H9 (cell line): Measurements from ENCODE around the gene ADA. TPM values are rescaled to one million over a fixed set of nuclear protein-coding genes. Genes with fewer than 3 reads are reported as not detected.
A peak's percentile ranks its signal among the peaks of the same experiment; 100 is the strongest.

Experiments
- DNase-seq: peaks from one replicate; pipeline ENCODE4 v3.0.0-alpha.2; 2017
- H2AFZ ChIP-seq: one replicate; pipeline ENCODE4 v1.6.1; 2013; ENCODE audit warnings: mild to moderate bottlenecking, low read length, control low read depth, moderate library complexity
- H2AK5ac ChIP-seq: 2 replicates; pipeline ENCODE4 v1.6.1; 2013; ENCODE audit warnings: low read length, control low read depth, mixed read lengths; ENCODE audit not compliant: insufficient read length
- H2BK120ac ChIP-seq: one replicate; pipeline ENCODE4 v1.6.1; 2013; ENCODE audit warnings: low read depth, mild to moderate bottlenecking, low read length, control low read depth, inconsistent platforms; ENCODE audit not compliant: poor library complexity, severe bottlenecking
- H2BK12ac ChIP-seq: 2 replicates; pipeline ENCODE4 v1.6.1; 2013; ENCODE audit warnings: low read length, control low read depth, mixed read lengths, low read depth; ENCODE audit not compliant: insufficient read length
- H2BK15ac ChIP-seq: 2 replicates; pipeline ENCODE4 v1.6.1; 2013; ENCODE audit warnings: low read depth, low read length, control low read depth
- H2BK20ac ChIP-seq: one replicate; pipeline ENCODE4 v1.6.1; 2013; ENCODE audit warnings: low read depth, mild to moderate bottlenecking, low read length, control low read depth, inconsistent platforms; ENCODE audit not compliant: poor library complexity, severe bottlenecking
- H2BK5ac ChIP-seq: 2 replicates; pipeline ENCODE4 v1.6.1; 2013; ENCODE audit warnings: low read length, control low read depth, mixed read lengths; ENCODE audit not compliant: insufficient read length
- H3K14ac ChIP-seq: 2 replicates; pipeline ENCODE4 v1.6.1; 2013; ENCODE audit warnings: low read length, control low read depth; ENCODE audit not compliant: insufficient read depth
- H3K18ac ChIP-seq: 2 replicates; pipeline ENCODE4 v1.6.1; 2013; ENCODE audit warnings: low read depth, mild to moderate bottlenecking, mixed read lengths, low read length, control low read depth; ENCODE audit not compliant: insufficient read length
- H3K23ac ChIP-seq: 2 replicates; pipeline ENCODE4 v1.6.1; 2013; ENCODE audit warnings: low read length, control low read depth, mixed read lengths, low read depth; ENCODE audit not compliant: insufficient read length
- H3K23me2 ChIP-seq: 2 replicates; pipeline ENCODE4 v1.6.1; 2013; ENCODE audit warnings: low read depth, mild to moderate bottlenecking, mixed read lengths, low read length, control low read depth; ENCODE audit not compliant: insufficient read length, poor library complexity, severe bottlenecking
- H3K27ac ChIP-seq: 2 replicates; pipeline ENCODE4 v1.5.1; 2013; ENCODE audit warnings: low read length, control low read depth, mixed read lengths, low read depth; ENCODE audit not compliant: insufficient read length
- H3K27me3 ChIP-seq: 2 replicates; pipeline ENCODE4 v1.6.1; 2013; ENCODE audit warnings: low read length, control low read depth, inconsistent platforms; ENCODE audit not compliant: insufficient read depth
- H3K4ac ChIP-seq: 2 replicates; pipeline ENCODE4 v1.6.1; 2013; ENCODE audit warnings: low read depth, mild to moderate bottlenecking, control low read depth, inconsistent platforms, low read length, moderate library complexity
- H3K4me1 ChIP-seq: 2 replicates; pipeline ENCODE4 v1.6.1; 2013; ENCODE audit warnings: low read length, control low read depth, inconsistent platforms; ENCODE audit not compliant: insufficient read depth
- H3K4me2 ChIP-seq: 2 replicates; pipeline ENCODE4 v1.6.1; 2013; ENCODE audit warnings: low read length, control low read depth, mixed read lengths; ENCODE audit not compliant: insufficient read length, insufficient read depth
- H3K56ac ChIP-seq: 2 replicates; pipeline ENCODE4 v1.6.1; 2013; ENCODE audit warnings: low read depth, mild to moderate bottlenecking, mixed read lengths, low read length, control low read depth; ENCODE audit not compliant: insufficient read length
- H3K79me1 ChIP-seq: 2 replicates; pipeline ENCODE4 v1.6.1; 2013; ENCODE audit warnings: low read depth, mild to moderate bottlenecking, moderate library complexity, low read length, control low read depth, inconsistent platforms; ENCODE audit not compliant: insufficient read depth, poor library complexity, severe bottlenecking
- H3K79me2 ChIP-seq: 2 replicates; pipeline ENCODE4 v1.6.1; 2013; ENCODE audit warnings: low read length, control low read depth, inconsistent platforms; ENCODE audit not compliant: insufficient read depth
- H3K9ac ChIP-seq: 2 replicates; pipeline ENCODE4 v1.6.1; 2013; ENCODE audit warnings: low read length, control low read depth, mixed read lengths; ENCODE audit not compliant: insufficient read length; ENCODE audit errors: extremely low read depth
- H3K9me3 ChIP-seq: one replicate; pipeline ENCODE4 v1.6.1; 2013; ENCODE audit warnings: low read depth, low read length, inconsistent platforms; ENCODE audit not compliant: control insufficient read depth
- H3T11ph ChIP-seq: one replicate; pipeline ENCODE4 v1.6.1; 2013; ENCODE audit warnings: mild to moderate bottlenecking, low read length, control low read depth, inconsistent platforms
- H4K20me1 ChIP-seq: one replicate; pipeline ENCODE4 v1.6.1; 2013; ENCODE audit not compliant: control insufficient read depth, insufficient read length, insufficient read depth
- H4K5ac ChIP-seq: 2 replicates; pipeline ENCODE4 v1.6.1; 2013; ENCODE audit warnings: low read depth, mild to moderate bottlenecking, mixed read lengths, low read length, control low read depth; ENCODE audit not compliant: insufficient read length
- H4K8ac ChIP-seq: replicated peaks from 2 replicates; pipeline ENCODE4 v1.6.1; 2013; ENCODE audit warnings: low read length, control low read depth, mixed read lengths, low read depth; ENCODE audit not compliant: insufficient read length
- H4K91ac ChIP-seq: 2 replicates; pipeline ENCODE4 v1.6.1; 2013; ENCODE audit warnings: low read depth, mild to moderate bottlenecking, moderate library complexity, mixed read lengths, low read length, control low read depth; ENCODE audit not compliant: insufficient read length
- H3K27ac Mint-ChIP-seq, 3 experiments: 2 replicates in 2 of 3; 3 replicates in 1 of 3; pipeline ENCODE4 v1.8.0; 2020 to 2021; ENCODE audit warnings: mixed read lengths in 3 of 3, mild to moderate bottlenecking in 1 of 3, moderate library complexity in 1 of 3
- H3K27me3 Mint-ChIP-seq: 2 replicates; pipeline ENCODE4 v1.8.0; 2021; ENCODE audit warnings: low read depth, mild to moderate bottlenecking, moderate library complexity, mixed read lengths
- H3K36me3 Mint-ChIP-seq, 3 experiments: 2 replicates in 2 of 3; 3 replicates in 1 of 3; pipeline ENCODE4 v1.8.0; 2020 to 2021; ENCODE audit warnings: low read depth in 3 of 3, mixed read lengths in 3 of 3; ENCODE audit not compliant: insufficient read depth in 1 of 3
- H3K4me1 Mint-ChIP-seq, 2 experiments: 2 replicates each; pipeline ENCODE4 v1.8.0; 2020; ENCODE audit warnings: mixed read lengths in 2 of 2
- H3K4me3 Mint-ChIP-seq, 2 experiments: 2 replicates in 1 of 2; 3 replicates in 1 of 2; pipeline ENCODE4 v1.8.0; 2020 to 2021; ENCODE audit warnings: mild to moderate bottlenecking in 2 of 2, mixed read lengths in 2 of 2, moderate library complexity in 1 of 2
- H3K9me3 Mint-ChIP-seq, 2 experiments: 2 replicates in 1 of 2; 3 replicates in 1 of 2; pipeline ENCODE4 v1.8.0; 2020; ENCODE audit warnings: mild to moderate bottlenecking in 2 of 2, mixed read lengths in 2 of 2, moderate library complexity in 1 of 2
- CTCF ChIP-seq: fragments of 200-600 bp; sonication (generic); conservative IDR thresholded peaks from 3 replicates; pipeline ENCODE4 v1.8.0; 2021; ENCODE audit warnings: antibody characterized with exemption, mild to moderate bottlenecking
- WGBS: extraction: QIAGEN DNeasy Blood & Tissue Kit; methylation state at CpG from one replicate; pipeline ENCODE4 v1.1.7; 2013; ENCODE audit warnings: missing lambda C conversion rate, low lambda C conversion rate, mixed read lengths; ENCODE audit not compliant: insufficient read length; ENCODE audit errors: extremely low coverage; 5-methylcytosine and 5-hydroxymethylcytosine counted together
- total RNA-seq: library from RNA; stranded (reverse); gene quantifications from 2 replicates; pipeline ENCODE4 v1.2.1, GENCODE V29; 2021

Gene ADA
- total RNA-seq, 1 experiment from 2014 or later = 22.0 TPM

- no peak overlapping the region; a peak in 1 of 7 replicates for H3K27ac Mint-ChIP-seq
- Histone ChIP-seq H3K18ac (no peak overlapping the region), H3K4me1 (peaks cover 8% of the 10 kb centered on the region; the same call in 1 of the 2 replicates), H3K27me3 (no peaks in the 10 kb centered on the region), H3K23me2 (no peaks in the 10 kb centered on the region), H2BK12ac (no peak overlapping the region), H3K23ac (no peak overlapping the region), H2AFZ (no peak overlapping the region), H4K91ac (no peak overlapping the region), H4K20me1 (no peaks in the 10 kb centered on the region), H2BK15ac (no peak overlapping the region), H2BK5ac (no peak overlapping the region), H3K9me3 (no peaks in the 10 kb centered on the region), H3K4me2 (no peak overlapping the region), H4K5ac (no peak overlapping the region), H3K27ac (no peak overlapping the region), H2BK120ac (no peak overlapping the region), H3K79me1 (no peaks in the 10 kb centered on the region), H3K4ac (no peak overlapping the region), H3K79me2 (no peaks in the 10 kb centered on the region), H3K9ac (no peak overlapping the region), H2BK20ac (no peak overlapping the region), H3K56ac (no peak overlapping the region), H4K8ac (no peak overlapping the region), H3K14ac (no peak overlapping the region), H3T11ph (no peak overlapping the region), H2AK5ac (no peak overlapping the region)
- H3K27me3 Mint-ChIP-seq = no peaks in the 10 kb centered on the region
- H3K36me3 Mint-ChIP-seq = no peaks in the 10 kb centered on the region
- H3K4me1 Mint-ChIP-seq = peaks cover 35 to 41% of the 10 kb centered on the region in 2 experiments
- DNase-seq = no peak
- no CpG with 5 or more reads among the region's 4 CpGs for WGBS
- peak; percentile 47; the same call in 2 of the 3 replicates for TF ChIP-seq CTCF
- H3K4me3 Mint-ChIP-seq = no peak overlapping the region
- no peaks in the 10 kb centered on the region for H3K9me3 Mint-ChIP-seq
Observed at GRCh38 chr20:44598423-44599305, 52.8 kb downstream of the ADA start.
